Hematopoietic multipotent progenitor cell treated with erythropoietin and hydrocortisone succinate and interleukin-3 and kit ligand, for 17 days (in vitro differentiated cells): ENCODE results near the gene VIPR2.
"Not testable (repeated sequence)": the region's sequence is repeated elsewhere in the genome, so short reads cannot be mapped to it uniquely, and the experiment has no call there.

Experiments
- DNase-seq: peaks from one replicate; pipeline ENCODE4 v3.0.0-alpha.2; 2015; ENCODE audit warnings: low spot score

VIPR2 gene

DNA sequence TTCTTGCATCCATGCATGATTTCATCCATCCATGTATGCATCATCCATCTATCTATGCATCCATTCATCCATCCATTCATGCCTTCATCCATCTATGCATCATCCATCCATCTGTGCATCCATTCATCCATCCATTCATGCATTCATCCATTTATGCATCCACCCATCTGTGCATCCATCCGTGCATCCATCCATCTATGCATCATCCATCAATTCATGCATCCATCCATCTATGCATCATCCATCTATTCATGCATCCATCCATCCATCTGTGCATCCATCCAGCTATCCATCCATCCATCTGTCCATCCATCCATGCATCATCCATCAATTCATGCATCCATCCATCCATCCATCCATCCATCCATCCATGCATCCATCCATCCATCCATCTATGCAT, 157.0 kb downstream of the VIPR2 start:
- no peak for DNase-seq

DNA sequence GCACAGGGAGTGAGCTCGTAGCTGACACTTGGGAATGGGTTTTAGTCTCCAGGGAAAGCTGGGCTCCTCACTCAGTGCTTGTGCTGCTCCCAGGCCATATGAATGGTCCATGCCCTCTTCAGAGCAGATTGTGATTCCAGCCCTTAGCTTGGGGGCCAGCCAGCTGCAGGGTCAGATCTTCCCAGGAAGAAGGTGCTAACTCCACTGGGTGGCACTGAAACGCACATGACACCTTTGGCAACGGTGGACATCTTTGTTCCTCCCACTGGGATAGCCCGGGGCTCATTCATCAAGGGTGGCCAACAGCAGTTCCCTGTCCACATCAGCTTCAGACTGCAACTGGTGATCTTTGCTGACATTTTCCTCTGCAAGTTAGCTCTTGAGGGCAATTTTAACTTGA, 159.1 kb downstream of the VIPR2 start:
- no peak for DNase-seq

DNA sequence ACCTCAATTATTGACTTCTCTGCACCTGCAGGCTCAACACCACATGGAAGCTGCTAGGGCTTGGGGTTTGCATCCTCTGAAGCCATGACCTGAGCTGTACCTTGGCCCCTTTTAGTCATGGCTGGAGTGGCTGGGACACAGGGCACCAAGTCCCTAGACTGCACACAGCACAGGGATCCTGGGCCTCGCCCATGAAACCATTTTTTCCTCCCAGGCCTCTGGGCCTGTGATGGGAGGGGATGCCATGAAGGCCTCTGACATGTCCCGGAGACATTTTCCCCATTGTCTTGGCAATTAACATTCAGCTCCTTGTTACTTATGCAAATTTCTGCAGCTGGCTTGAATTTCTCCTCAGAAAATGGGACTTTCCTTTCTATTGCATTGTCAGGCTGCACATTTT, 160.7 kb downstream of the VIPR2 start:
- not testable (repeated sequence) for DNase-seq

DNA sequence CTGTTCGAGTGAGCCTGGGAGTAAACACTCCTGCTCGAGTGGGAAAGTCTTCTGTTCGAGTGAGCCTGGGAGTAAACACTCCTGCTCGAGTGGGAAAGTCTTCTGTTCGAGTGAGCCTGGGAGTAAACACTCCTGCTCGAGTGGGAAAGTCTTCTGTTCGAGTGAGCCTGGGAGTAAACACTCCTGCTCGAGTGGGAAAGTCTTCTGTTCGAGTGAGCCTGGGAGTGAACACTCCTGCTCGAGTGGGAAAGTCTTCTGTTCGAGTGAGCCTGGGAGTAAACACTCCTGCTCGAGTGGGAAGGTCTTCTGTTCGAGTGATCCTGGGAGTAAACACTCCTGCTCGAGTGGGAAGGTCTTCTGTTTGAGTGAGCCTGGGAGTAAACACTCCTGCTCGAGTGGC, 162.6 kb downstream of the VIPR2 start:
- DNase-seq: not testable (repeated sequence)

DNA sequence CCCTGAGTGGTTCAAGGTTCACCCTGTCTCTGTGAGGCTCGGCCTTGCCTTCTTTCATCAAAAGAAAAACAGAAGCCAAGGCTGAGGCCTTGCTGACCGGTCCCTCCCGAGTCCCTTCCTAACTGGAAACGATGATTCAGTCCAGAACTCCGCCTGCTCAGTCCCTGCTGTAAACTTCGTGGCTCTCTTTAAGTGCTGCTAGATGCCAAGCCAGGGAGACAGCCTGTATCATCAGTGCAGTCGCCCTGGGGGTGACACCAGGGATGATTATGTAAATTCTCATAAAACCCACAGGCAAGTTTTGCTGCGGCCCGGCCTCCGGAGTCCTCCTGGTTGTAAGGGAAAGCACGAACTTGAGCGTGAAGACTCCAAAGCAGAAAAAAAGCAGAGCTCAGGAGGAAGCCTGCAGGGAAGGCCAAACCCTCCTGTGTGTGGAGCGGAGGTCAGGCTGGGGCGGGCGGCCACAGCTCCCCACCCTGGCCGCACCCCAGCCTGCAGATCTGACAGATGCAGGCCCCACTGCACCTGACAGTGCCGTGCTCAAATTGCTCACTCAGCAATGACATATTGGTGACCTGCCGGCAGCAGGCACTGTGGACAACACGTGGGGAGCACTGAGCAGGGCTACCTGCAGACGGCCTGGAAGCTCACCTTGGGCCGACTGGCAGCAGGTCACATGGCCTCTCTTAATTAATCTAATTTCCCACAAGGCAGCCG, 164.9 kb downstream of the VIPR2 start:
- no peak for DNase-seq

DNA sequence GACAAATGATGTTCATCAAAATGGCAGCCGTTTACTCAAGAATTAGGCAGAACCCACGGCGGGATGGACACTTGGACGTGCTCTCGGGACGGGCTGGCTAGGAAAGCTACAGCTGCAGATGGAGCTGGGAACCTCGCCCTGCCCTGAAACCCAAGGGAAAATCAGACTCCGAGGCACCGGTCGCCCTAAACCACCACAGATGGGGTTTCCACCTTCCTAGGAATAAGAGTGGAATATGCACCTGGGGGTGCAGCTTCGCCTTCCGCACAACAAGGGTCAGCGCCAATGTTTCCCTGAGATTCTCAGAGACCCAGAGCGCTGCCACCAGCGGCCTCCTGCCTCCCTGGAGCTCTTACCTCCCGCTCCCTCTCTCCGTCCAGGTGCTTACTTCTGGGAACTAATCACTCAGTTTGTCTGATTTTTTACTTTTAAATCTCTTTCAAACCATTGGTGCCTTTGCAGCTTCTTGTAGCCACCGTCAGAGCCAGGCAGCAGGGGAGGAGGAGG, 165.6 kb downstream of the VIPR2 start:
- no peak for DNase-seq
